Aorta (tissue), 5 donors: Measurements from ENCODE around the gene CETP. TPM values are rescaled to one million over a fixed set of nuclear protein-coding genes. Genes with fewer than 3 reads are reported as not detected.

Experiments
- ATAC-seq: fragments of 200-7000 bp; cut with Tn5 transposase; one replicate; pipeline ENCODE4 v1.9.1; 2022; ENCODE audit warnings: moderate library complexity; ENCODE audit not compliant: low FRiP score
- DNase-seq, 2 donors: peaks; one replicate each; pipeline ENCODE4 v3.0.0-alpha.2; 2020
- H3K27ac ChIP-seq, 2 donors: one replicate each; pipeline ENCODE4 v1.5.1; 2013; ENCODE audit warnings: low read length in 2 of 2, mild to moderate bottlenecking in 2 of 2, moderate library complexity in 2 of 2, control low read depth in 1 of 2, inconsistent platforms in 1 of 2, low read depth in 1 of 2
- H3K27me3 ChIP-seq, 2 donors: one replicate each; pipeline ENCODE4 v1.6.1; 2013; ENCODE audit warnings: control low read depth in 1 of 2, low read length in 1 of 2, mild to moderate bottlenecking in 1 of 2, moderate library complexity in 1 of 2; ENCODE audit not compliant: insufficient read depth in 2 of 2, control insufficient read depth in 1 of 2
- H3K36me3 ChIP-seq, 2 donors: one replicate each; pipeline ENCODE4 v1.6.1; 2013; ENCODE audit warnings: control low read depth in 1 of 2, low read length in 1 of 2, mild to moderate bottlenecking in 1 of 2; ENCODE audit not compliant: insufficient read depth in 2 of 2, control insufficient read depth in 1 of 2
- H3K4me1 ChIP-seq, 2 donors: one replicate each; pipeline ENCODE4 v1.6.1; 2013; ENCODE audit warnings: low read length in 2 of 2, control low read depth in 1 of 2, mild to moderate bottlenecking in 1 of 2, moderate library complexity in 1 of 2; ENCODE audit not compliant: insufficient read depth in 2 of 2, control insufficient read depth in 1 of 2
- H3K4me3 ChIP-seq, 2 donors: one replicate each; pipeline ENCODE4 v1.5.1; 2013; ENCODE audit warnings: low read length in 2 of 2, control low read depth in 1 of 2, mild to moderate bottlenecking in 1 of 2
- H3K9me3 ChIP-seq: one replicate; pipeline ENCODE4 v1.6.1; 2013; ENCODE audit warnings: mild to moderate bottlenecking, low read length; ENCODE audit not compliant: control insufficient read depth
- WGBS, 2 donors: extraction: QIAGEN DNeasy Blood & Tissue Kit; methylation state at CpG; one replicate each; pipeline ENCODE4 v1.1.7; 2013; 5-methylcytosine and 5-hydroxymethylcytosine counted together
- intact Hi-C, 2 donors: fragments of 100-400 bp; cut with DNase I; formaldehyde crosslinking; loops; one replicate each; pipeline versions ENCODE4 v1.14.2 to v1.15.0; 2022
- long read RNA-seq, 2 donors: library from polyadenylated mRNA; unstranded; transcript quantifications; one replicate each; pipeline ENCODE4 v2.0.0, GENCODE V29; 2020 to 2021
- polyA plus RNA-seq, 2 donors: library from polyadenylated mRNA; stranded (reverse); fragments of 200-250 nt; gene quantifications; one replicate each; pipeline ENCODE4 v1.2.3, GENCODE V29; 2013
- total RNA-seq, 2 donors: library from RNA; stranded (reverse); fragmentation: NEBNext Ultra II Directional; extraction: Animal tissue kit (Norgen Biotek cat#: 25700); gene quantifications; one replicate each; pipeline ENCODE4 v1.2.1, GENCODE V29; 2021
- donor health status: healthy with polysubstance abuse.
- donor health status: Bipolar disorder and iron deficiency.
- donor health status: DM: no; HTN: no; CAD: no.
- donor health status: DM: no; HTN: no; CAD: no.
- donor health status: DM: yes; HTN: yes; CAD: no.

CETP gene
- 1 to 10 TPM in 1 of 2 donors, under 1 TPM in 1; 0.49 to 1.3 TPM for total RNA-seq
- polyA plus RNA-seq, result not detected
- long read RNA-seq, donor 1, partial matches to known transcripts, result 0 of 2 reads
- long read RNA-seq, donor 1, other reads (novel, unspliced or antisense), result 0 of 2 reads
- long read RNA-seq, donor 2, partial matches to known transcripts, result 0 of 4 reads
- long read RNA-seq, donor 2, other reads (novel, unspliced or antisense), result 0 of 4 reads

GRCh38 chr16:56961851-56962281 is at the start of gene CETP:
CETP (plus strand) TSS chr16:56961950; CDS start chr16:56961980, 30 bp downstream.
- DNase-seq, result peak; percentile 26 to 72
- ATAC-seq, result no peak
- intact Hi-C loops, result loop anchor here (10.0 kb wide), 1 partner anchor 83 kb away; no protein-coding TSS in a partner anchor
- no peaks in the 10 kb centered on the region for H3K9me3 ChIP-seq
- H3K36me3 ChIP-seq, result no peaks in the 10 kb centered on the region
- H3K27ac ChIP-seq, result no peak within 1 kb of the TSS
- 63 to 67% methylated on average over 12 of the region's 12 CpGs for WGBS, 2 donors
- H3K4me3 ChIP-seq, result no peak within 1 kb of the TSS
- no peaks in the 10 kb centered on the region for H3K27me3 ChIP-seq
- no peaks in the 10 kb centered on the region for H3K4me1 ChIP-seq

GRCh38 chr16:56912746-56913708 is 48.7 kb upstream of the CETP start:
- peak in 1 of 2 donors; percentile 42 for DNase-seq
- H3K27me3 ChIP-seq, result no peaks in the 10 kb centered on the region
- intact Hi-C loops, result no loop called here
- H3K4me3 ChIP-seq, result no peak overlapping the region
- WGBS, 2 donors, result 85 to 88% methylated on average over 18 of the region's 18 CpGs
- H3K36me3 ChIP-seq, result no peaks in the 10 kb centered on the region
- no peak for ATAC-seq
- H3K4me1 ChIP-seq, result no peaks in the 10 kb centered on the region
- no peak overlapping the region for H3K27ac ChIP-seq
- H3K9me3 ChIP-seq, result no peaks in the 10 kb centered on the region

DNA sequence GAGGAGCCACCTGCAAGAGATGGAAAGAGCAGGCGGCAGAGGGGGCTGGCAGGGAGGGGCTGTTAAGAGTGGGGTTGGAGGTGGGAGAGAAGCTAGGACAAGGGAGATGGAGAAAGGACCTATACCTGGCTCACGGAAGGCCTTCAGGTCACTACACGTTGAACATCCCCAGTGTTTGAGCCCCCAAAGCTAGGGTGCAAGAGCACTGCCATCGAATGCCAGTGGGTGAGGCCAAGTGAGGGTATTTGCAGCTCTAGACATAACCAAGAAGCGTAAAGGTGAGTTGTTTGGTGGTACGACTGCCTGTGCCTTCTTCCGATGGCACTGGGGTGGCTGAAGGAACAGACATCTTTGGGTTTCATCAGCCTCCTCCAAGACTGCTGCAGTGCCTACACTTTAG is 46.9 kb upstream of the CETP start:
- intact Hi-C loops, result no loop called here
- Histone ChIP-seq H3K4me3 (no peak overlapping the region), H3K9me3 (no peaks in the 10 kb centered on the region), H3K36me3 (no peaks in the 10 kb centered on the region), H3K27ac (no peak overlapping the region), H3K4me1 (no peaks in the 10 kb centered on the region), H3K27me3 (no peaks in the 10 kb centered on the region)
- no peak for ATAC-seq
- DNase-seq, result no peak
- 79 to 94% methylated on average over 7 of the region's 7 CpGs for WGBS, 2 donors

- no peaks in the 10 kb centered on the region for H3K9me3 ChIP-seq
- H3K4me3 ChIP-seq, result no peak overlapping the region
- H3K27ac ChIP-seq, result no peak overlapping the region
- H3K36me3 ChIP-seq, result no peaks in the 10 kb centered on the region
- DNase-seq (peak in 1 of 2 donors; percentile 77), ATAC-seq (peak; percentile 39)
- 6 to 10% methylated on average over 13 of the region's 13 CpGs for WGBS, 2 donors
- intact Hi-C loops, result no loop called here
- no peaks in the 10 kb centered on the region for H3K4me1 ChIP-seq
- H3K27me3 ChIP-seq, result no peaks in the 10 kb centered on the region
Observed at GRCh38 chr16:56915336-56916119, 46.2 kb upstream of the CETP start.

- Histone ChIP-seq H3K27ac (no peak overlapping the region), H3K27me3 (no peaks in the 10 kb centered on the region), H3K9me3 (no peaks in the 10 kb centered on the region), H3K4me3 (no peak overlapping the region), H3K4me1 (no peaks in the 10 kb centered on the region), H3K36me3 (no peaks in the 10 kb centered on the region)
- no peak for ATAC-seq
- intact Hi-C loops, result no loop called here
- WGBS, 2 donors, result 85 to 91% methylated on average over 5 of the region's 5 CpGs
- DNase-seq, result peak in 1 of 2 donors; percentile 31
Observed at GRCh38 chr16:56916571-56917403, 45.0 kb upstream of the CETP start.

DNA sequence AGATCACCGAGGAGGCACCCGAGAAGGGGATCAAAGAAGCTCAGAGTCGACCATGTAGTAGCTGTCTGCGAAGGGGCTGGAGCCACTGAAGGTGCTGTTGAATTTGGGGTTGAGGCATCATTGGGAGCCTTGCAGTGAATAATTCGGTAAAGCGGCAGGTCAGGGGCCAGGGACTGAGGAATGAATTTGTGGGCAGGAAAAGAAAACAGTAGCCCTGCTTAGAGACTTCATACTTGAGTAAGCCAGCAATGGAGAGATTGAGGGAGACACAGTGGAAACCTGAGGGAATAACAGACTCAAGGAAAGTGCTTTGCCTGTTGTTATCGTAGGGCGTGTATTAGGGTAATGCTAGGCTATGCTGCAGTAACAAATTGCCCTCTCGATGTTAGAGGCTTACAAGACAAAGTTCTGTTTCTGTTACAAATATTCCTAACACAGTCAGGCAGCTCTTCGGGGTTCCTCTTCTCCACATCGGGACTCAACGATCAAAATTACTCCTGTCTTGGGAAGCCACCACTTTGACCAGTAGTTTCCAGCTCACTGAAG is 43.2 kb upstream of the CETP start:
- WGBS, 2 donors, result 77 to 82% methylated on average over 12 of the region's 12 CpGs
- intact Hi-C loops, result no loop called here
- H3K4me3 ChIP-seq, result no peak overlapping the region
- H3K27me3 ChIP-seq, result no peaks in the 10 kb centered on the region
- ATAC-seq, result no peak
- H3K4me1 ChIP-seq, result no peaks in the 10 kb centered on the region
- no peaks in the 10 kb centered on the region for H3K36me3 ChIP-seq
- H3K27ac ChIP-seq, result no peak overlapping the region
- peak in 1 of 2 donors; percentile 39 for DNase-seq
- no peaks in the 10 kb centered on the region for H3K9me3 ChIP-seq

- 85 to 89% methylated on average over 11 of the region's 11 CpGs for WGBS, 2 donors
- H3K27me3 ChIP-seq, result no peaks in the 10 kb centered on the region
- H3K36me3 ChIP-seq, result no peaks in the 10 kb centered on the region
- H3K9me3 ChIP-seq, result no peaks in the 10 kb centered on the region
- H3K4me1 ChIP-seq, result no peaks in the 10 kb centered on the region
- H3K4me3 ChIP-seq, result no peak overlapping the region
- ATAC-seq (no peak), DNase-seq (peak in 1 of 2 donors; percentile 74)
- intact Hi-C loops, result no loop called here
- H3K27ac ChIP-seq, result no peak overlapping the region
Observed at GRCh38 chr16:56919099-56919800, 42.5 kb upstream of the CETP start.
